ENCODE data around the gene FOXL2NB. TPM values are rescaled to one million over a fixed set of nuclear protein-coding genes. Genes with fewer than 3 reads are reported as not detected.

Gene FOXL2NB
- total and polyA plus RNA-seq, 2 of the 13 experiments (the other 11 are each of a cell fraction or from before 2014, with no cell fraction given), result not detected

GRCh38 chr3:138912237-138912636 lies 34.8 kb upstream of the FOXL2NB start:
- BruUV-seq (replicated peaks), result no TSS peak
- Histone ChIP-seq H3K79me2 (ENCODE audit: insufficient read depth, low read length) (no peaks in the 10 kb centered on the region), H3K9me3 (ENCODE audit: low read length) (no peaks in the 10 kb centered on the region), H3K36me3 (replicated peaks in 1 of 2; ENCODE audit: control insufficient read depth in 1 of 2, insufficient read depth in 2 of 2, low read length in 2 of 2) (no peaks in the 10 kb centered on the region), H3K4me2 (ENCODE audit: low read depth, low read length) (no peak overlapping the region), H2AFZ (ENCODE audit: low read length) (no peak overlapping the region), H3K27ac (ENCODE audit: extremely low read length, insufficient read depth, low read length) (no peak overlapping the region), H3K9ac (ENCODE audit: insufficient read depth, low read depth, low read length) (no peak overlapping the region), H3K27me3 (ENCODE audit: control insufficient read depth in 1 of 2, insufficient read depth in 2 of 2, low read length in 2 of 2) (no peaks in the 10 kb centered on the region; a peak in 1 of 5 replicates), H4K20me1 (ENCODE audit: insufficient read depth, low read length) (no peaks in the 10 kb centered on the region), H3K4me1 (ENCODE audit: insufficient read depth, low read length) (peaks cover 15% of the 10 kb centered on the region), H3K4me3 (replicated peaks in 1 of 3; ENCODE audit: insufficient read depth in 1 of 3, low read depth in 2 of 3, low read length in 3 of 3) (no peak overlapping the region)
- no peak for FAIRE-seq
- no peak for TF ChIP-seq ZNF556 (CRISPR knock-in tag; IDR thresholded peaks at IDR 0.05; ENCODE audit: borderline replicate concordance)
- no peak for TF ChIP-seq HMG20A (CRISPR knock-in tag; IDR thresholded peaks at IDR 0.05; ENCODE audit: borderline replicate concordance)
- TF ChIP-seq CENPX (CRISPR knock-in tag; IDR thresholded peaks at IDR 0.05), result no peak
- TF ChIP-seq RBM22 (optimal IDR thresholded peaks at IDR 0.05; ENCODE audit: low read length), result no peak
- WGBS (ENCODE audit: low lambda C conversion rate), result 93% methylated on average over 4 of the region's 4 CpGs
- intact Hi-C loops (cut with micrococcal nuclease; ENCODE audit: unreplicated experiment) (no loop called here), in situ Hi-C loops (cut with HindIII; ENCODE audit: extremely low pct_ligation_motif_present, low pct_unique_long_range_greater_than_20kb) (no loop called here)
- DNase-seq (ENCODE audit: low spot score), result no peak
- no peak for ATAC-seq
- ChIA-PET CTCF (ENCODE audit: low intra/inter-chr PET ratio, low total read pairs) (no interaction called here), POLR2A (interaction anchor here (1.1 kb wide), 1 partner anchor 49 kb away, joined by 3 read pairs; no protein-coding TSS in a partner anchor)

- Histone ChIP-seq H3K4me3 (replicated peaks in 1 of 3; ENCODE audit: insufficient read depth in 1 of 3, low read depth in 2 of 3, low read length in 3 of 3) (no peak overlapping the region), H2AFZ (ENCODE audit: low read length) (no peak overlapping the region), H3K79me2 (ENCODE audit: insufficient read depth, low read length) (no peaks in the 10 kb centered on the region), H3K9me3 (ENCODE audit: low read length) (no peaks in the 10 kb centered on the region), H3K4me2 (ENCODE audit: low read depth, low read length) (no peak overlapping the region), H3K27ac (ENCODE audit: extremely low read length, insufficient read depth, low read length) (no peak overlapping the region), H3K9ac (ENCODE audit: insufficient read depth, low read depth, low read length) (no peak overlapping the region), H3K4me1 (ENCODE audit: insufficient read depth, low read length) (peaks cover 15% of the 10 kb centered on the region), H3K27me3 (ENCODE audit: control insufficient read depth in 1 of 2, insufficient read depth in 2 of 2, low read length in 2 of 2) (no peaks in the 10 kb centered on the region; a peak in 1 of 5 replicates), H3K36me3 (replicated peaks in 1 of 2; ENCODE audit: control insufficient read depth in 1 of 2, insufficient read depth in 2 of 2, low read length in 2 of 2) (no peaks in the 10 kb centered on the region), H4K20me1 (ENCODE audit: insufficient read depth, low read length) (no peaks in the 10 kb centered on the region)
- no TSS peak for BruUV-seq (replicated peaks)
- CTCF ChIA-PET (ENCODE audit: low intra/inter-chr PET ratio, low total read pairs), result no interaction called here
- no peak for ATAC-seq
- DNase-seq (ENCODE audit: low spot score), result no peak
- POLR2A ChIA-PET, result interaction anchor here (4.1 kb wide), 1 partner anchor 50 kb away, joined by 57 read pairs; no protein-coding TSS in a partner anchor
- 78% methylated on average over 3 of the region's 3 CpGs for WGBS (ENCODE audit: low lambda C conversion rate)
- no peak for FAIRE-seq
- in situ Hi-C loops (cut with HindIII; ENCODE audit: extremely low pct_ligation_motif_present, low pct_unique_long_range_greater_than_20kb) (no loop called here), intact Hi-C loops (cut with micrococcal nuclease; ENCODE audit: unreplicated experiment) (loop anchor here (2.0 kb wide), 1 partner anchor 51 kb away; no protein-coding TSS in a partner anchor)
- TF ChIP-seq YEATS2 (CRISPR knock-in tag; IDR thresholded peaks at IDR 0.05; ENCODE audit: borderline replicate concordance), result no peak
- no peak for TF ChIP-seq XRCC5 (optimal IDR thresholded peaks at IDR 0.05; ENCODE audit: low read length)
- TF ChIP-seq HNF1B (CRISPR knock-in tag; IDR thresholded peaks at IDR 0.05), result no peak
- TF ChIP-seq TAF1 (CRISPR knock-in tag; IDR thresholded peaks at IDR 0.05), result no peak
- no peak for TF ChIP-seq DR1 (CRISPR knock-in tag; IDR thresholded peaks at IDR 0.05)
- no peak for TF ChIP-seq ZFP36L1 (CRISPR knock-in tag; IDR thresholded peaks at IDR 0.05)
- TF ChIP-seq RARG (CRISPR knock-in tag; IDR thresholded peaks at IDR 0.05; ENCODE audit: low read depth), result no peak
- TF ChIP-seq PAXIP1 (CRISPR knock-in tag; conservative IDR thresholded peaks at IDR 0.05), result no peak
- no peak for TF ChIP-seq ZNF383 (CRISPR knock-in tag; IDR thresholded peaks at IDR 0.05; ENCODE audit: borderline replicate concordance)
Observed at GRCh38 chr3:138913766-138914165, 33.3 kb upstream of the FOXL2NB start.

All from HepG2 (cell line).